Activated CD4-positive, CD25-positive, alpha-beta regulatory T cell treated with anti-CD3 and anti-CD28 coated beads, Interleukin-2, amount 50 U/mL, for 72 hours (primary cell): Measurements from ENCODE around the gene C6orf118.

ENCODE experiments used
- DNase-seq: peaks from one replicate; pipeline ENCODE4 v3.0.0; 2021

Gene C6orf118

DNA sequence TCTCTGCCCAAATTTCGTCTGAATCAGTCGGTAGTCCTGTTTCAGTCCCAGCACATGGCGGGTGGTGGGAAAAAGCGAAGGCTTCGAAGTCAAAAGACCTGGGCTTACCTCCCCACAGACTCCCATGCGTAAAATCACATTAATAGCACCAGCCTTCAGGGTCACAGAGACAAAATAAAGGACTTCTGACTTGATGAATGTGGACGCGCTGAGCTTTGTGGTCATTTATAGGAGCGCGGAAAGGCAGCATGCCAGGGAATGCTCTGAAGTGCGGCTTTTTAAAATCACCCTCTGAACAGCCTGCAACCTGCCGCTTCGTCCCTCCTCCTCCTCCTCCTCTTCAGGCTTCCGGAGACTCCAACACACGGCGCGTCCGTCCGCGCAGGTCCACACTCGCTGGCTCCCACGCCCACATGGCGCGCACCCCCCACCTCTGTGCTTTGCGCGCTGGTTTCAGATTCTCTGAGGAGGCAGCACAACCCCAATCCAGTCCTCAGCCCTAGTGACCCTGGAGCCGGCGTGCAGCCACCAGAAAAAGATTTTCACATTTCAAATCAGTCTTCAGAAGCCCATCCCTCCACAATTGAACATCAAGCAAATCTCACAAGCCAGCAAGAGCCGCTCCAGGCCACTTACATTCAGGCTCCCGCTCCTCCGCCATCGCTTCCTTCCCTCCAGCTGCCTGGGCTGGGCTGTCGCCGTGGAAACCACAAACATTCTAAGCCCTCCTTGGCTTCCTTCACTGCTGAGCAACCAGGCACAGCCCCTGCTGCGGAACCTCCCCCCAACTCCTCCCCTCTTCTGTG is at the start of gene C6orf118:
Gene C6orf118 (minus strand): TSS at position 680 of the 806 bp plus-strand sequence. CDS start 19 bp downstream, at position 661.
- no peak for DNase-seq

DNA sequence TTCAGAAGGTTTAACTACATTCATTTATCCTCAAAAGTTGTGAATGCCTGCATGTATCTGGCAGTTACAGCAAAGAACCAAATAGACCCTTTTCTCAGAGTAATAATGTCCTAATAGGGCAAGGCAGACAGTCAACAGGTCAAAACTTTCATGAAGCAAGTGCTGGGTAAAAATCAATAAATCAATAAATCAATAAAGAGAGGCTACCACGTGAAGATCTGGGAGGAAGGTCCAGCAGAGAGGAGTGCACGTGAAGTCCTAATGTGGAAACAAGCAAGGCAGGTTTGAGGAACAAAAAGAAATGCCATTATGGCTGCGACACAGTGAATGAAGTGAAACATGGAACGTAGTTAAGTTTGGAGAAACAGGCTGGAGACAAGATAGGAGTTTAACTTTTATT is 36.3 kb upstream of the C6orf118 start:
- DNase-seq = no peak

DNA sequence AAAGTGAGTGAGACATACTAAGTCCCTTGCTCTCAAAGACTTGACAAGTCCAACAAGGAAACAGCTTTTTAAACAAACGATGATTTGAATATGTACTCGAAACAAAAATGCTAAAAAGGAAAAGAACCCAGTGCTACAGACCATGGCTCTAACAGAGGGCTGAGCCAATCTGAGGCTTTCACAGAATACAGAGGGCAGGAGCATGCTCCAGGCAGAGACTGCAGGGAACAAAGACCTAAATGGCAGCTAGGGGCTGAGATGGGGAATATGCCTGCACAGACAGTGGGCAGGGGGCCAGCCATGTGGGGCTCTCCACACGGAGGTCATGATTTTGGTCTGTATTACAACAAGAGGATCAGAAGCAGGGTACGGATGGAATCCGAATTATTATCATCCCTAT is 31.1 kb upstream of the C6orf118 start:
- no peak for DNase-seq

DNA sequence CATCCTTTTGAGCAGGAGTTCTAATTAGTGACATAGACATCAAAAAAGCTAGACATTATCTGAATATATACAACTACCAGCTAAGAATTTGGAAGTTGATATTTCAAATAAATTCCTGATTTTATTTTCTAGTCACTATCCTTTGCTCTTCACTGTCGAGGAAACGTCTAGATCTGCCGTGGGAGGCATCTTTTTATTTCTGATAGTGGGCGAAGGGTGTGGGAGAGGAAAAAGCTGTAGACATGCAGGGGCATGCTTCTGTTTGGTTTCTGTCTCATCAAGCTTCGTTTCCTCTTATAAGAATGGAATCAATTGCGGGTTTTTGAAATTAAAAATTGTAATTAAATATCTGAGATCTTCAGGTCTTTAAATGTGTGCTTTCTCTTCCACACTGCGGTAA is 16.2 kb upstream of the C6orf118 start:
- no peak for DNase-seq

DNA sequence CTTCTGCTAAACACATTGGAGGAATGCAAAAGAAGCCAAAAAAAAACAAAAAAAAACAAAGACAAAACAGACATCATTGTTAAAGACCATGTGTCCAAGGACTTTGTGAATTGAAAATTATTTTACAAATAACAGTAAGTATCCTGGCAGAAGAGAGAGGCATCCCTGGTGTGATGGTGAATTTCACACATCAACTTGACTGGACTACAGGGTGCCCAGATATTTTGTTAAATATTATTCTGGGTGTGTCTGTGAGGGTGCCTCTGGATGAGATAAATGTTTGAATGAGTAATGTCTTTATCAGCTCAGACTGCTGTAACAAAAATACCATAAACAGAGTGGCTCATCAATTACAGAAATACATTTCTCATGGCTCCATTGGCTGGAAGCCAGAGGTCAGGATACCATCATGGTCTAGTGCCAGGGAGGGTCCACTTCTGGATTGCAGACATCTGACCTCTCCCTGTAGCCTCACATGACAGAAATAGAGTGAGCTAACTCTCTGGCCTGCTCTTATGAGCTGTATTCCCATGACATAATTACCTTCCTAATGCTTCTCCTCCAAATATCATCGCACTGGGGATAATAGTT is 12.2 kb upstream of the C6orf118 start:
- DNase-seq = no peak

DNA sequence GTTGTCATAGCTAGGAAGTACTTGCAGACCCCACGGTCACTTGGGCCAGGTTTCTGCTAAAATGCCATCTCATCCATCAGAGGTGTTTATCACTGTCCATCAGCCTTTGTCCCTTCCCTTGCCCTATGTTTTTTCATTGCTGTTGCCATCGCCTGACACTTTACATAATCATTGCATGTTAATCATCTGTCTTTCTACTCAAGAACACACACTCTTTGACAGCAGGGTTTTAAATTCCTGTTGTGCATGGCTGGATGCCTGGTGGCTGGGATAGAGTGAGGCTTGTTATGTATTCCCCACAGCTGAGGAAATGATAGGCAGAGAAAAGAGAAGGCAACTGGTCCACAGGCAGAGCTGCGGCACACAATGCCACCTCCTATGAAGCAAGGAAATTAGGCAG is 11.7 kb upstream of the C6orf118 start:
- DNase-seq = no peak

DNA sequence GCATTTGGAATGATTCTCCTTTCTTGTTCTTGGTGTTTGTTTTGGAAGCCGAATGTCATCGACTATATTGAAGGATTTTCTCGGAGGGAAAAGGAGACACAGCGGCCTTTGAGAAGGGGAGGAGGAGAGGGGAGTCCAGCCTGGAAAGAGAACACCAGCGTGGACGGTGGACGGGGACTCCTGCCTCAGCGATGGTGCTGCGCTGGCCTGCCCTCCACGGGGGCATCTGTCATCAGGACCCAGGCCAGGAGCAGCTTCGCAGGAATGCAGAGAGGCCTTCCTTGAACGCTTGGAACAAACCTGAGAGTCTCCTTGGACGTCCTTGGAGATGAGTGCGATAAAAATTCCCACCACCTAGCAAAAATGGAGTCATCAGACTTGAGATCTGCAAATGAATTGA is 8.3 kb upstream of the C6orf118 start:
- no peak for DNase-seq

DNA sequence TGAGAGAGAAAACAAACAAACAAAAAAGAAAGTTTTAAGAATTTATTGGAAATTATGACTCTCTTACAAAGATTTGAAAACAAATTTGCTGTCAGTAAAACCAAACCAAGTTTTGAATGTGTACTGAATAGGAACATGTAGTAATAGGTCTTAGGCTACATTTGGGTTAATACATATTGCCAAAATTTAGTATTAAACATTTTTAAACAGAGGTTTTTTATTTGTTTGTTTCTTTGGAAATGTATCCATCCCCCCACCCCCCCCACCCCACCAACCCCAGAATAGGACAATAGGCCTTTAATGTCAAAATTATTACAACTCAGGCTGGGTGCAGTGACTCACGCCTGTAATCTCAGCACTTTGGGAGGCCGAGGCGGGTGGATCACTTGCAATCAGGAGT is 2.5 kb downstream of the C6orf118 start:
- no peak for DNase-seq

DNA sequence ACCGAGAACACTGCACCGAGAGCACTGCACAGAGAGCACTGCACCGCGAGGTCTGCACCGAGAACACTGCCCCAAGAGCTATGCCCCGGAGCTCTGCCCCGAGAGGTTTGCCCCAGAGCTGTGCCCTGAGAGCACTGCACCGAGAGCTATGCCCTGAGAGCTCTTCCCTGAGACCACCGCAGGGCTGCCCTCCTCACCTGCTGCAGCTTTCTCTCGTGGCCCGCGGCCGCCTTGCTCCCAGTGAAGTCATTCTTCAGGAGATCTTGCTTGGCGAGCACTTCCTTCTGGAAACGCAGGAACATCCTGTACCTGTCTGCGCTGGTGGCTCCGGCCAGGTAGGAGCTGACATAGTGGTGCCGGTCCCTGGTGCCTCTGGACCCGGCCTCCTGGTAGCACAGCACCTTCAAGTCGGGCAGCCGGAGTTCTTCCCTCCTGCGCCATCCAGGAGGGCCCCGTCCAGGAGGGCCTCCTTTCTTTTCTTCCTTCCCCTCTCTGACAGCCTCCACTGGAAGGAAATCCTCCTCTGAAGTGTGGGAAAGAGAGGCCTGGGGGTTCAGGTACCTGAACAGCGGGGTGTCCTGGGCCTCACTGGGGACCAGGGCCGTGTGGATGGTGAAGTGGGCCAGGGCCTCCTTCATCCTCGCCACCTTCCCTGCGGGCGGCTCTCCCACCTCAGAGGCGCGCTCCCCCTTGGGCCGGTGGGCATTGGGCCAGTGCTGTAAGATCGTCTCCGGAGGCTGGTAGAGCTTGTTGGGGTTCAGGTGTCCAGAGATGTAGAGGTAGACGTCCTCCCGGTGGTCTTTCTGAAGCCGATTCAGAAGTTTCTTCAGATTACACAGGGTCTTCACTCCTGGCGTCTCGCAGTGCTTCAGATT is 7.8 kb downstream of the C6orf118 start:
- no peak for DNase-seq

DNA sequence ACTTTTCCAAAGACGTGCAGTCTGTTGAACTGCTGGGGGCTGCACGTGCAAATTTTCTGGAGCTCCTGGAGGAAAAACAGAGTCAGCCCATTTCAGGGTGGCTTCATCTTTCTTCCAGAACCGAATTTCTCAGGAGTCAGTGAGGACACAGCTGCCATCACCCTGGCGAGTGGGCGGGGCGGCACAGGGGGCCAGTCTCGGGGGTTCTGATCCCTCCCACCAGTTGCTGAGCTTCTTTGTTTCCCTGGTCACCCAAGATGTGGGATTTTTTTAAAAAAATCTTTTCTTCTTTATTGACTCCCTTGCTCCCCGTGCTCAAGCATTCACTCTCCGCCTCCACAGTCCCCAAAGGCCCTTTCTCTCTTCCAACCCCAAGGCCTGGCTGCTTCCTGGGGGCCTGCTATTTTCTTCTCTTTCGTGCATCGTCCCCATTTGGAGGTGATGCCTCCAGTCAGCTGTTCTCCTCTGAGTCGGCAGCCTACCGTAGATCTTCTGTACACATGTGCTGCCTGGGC is 8.9 kb downstream of the C6orf118 start:
- DNase-seq = no peak

DNA sequence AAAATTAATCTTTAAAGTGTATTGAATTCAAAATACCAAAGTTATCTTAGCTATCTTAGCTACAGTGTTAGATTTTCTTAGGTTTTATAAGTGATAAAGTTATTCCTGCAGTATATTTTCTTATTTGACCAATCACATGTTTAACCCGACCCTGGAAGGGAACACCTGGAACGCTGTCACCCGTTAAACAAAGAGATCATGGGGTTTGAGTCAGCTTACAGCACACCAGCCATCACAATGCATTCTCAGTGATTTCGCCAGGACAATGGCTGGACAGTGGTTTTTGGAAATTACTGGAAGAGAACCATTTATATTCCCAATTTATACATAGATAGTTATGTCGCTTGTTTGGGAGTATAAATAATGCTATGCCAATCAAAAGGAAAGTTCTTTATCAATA is 10.5 kb downstream of the C6orf118 start:
- no peak for DNase-seq

DNA sequence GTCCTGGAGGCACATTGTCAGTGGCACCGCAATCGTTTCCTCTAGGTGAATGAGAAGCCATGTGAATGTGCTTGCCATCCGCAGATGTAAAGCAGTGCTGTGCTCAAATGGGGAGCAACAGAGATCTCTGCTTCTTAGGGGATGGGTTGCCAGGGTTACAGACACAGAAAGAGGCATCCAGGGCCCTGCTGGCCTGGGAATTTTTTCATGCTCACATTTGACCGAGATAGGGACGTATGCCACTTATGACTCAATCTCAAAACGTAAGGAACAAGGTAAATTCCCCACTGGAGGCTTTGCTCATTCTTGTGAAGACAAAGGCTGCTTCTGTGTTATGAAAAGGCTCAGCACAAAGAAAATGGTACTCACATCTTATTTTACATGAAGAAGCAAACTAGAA is 11.0 kb downstream of the C6orf118 start:
- no peak for DNase-seq

DNA sequence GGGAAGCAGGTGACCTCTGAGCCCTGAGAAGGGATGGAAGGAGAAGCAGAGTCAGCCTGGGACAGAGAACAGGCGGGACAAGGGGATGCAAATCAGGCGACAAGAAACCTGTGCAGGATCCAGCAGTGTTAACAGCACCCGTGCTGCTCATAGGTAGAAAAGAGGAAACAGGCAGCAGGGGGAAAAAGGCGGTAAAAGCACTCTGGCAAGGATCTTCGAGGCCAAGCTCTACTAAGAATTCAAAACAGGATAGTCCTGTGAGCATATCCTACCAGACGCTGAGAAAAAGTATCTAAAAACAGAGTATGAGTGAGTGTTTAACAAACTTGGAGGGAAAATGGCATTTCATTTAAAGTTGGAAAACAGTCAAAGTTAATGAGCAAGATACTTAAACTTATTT is 16.7 kb downstream of the C6orf118 start:
- no peak for DNase-seq

DNA sequence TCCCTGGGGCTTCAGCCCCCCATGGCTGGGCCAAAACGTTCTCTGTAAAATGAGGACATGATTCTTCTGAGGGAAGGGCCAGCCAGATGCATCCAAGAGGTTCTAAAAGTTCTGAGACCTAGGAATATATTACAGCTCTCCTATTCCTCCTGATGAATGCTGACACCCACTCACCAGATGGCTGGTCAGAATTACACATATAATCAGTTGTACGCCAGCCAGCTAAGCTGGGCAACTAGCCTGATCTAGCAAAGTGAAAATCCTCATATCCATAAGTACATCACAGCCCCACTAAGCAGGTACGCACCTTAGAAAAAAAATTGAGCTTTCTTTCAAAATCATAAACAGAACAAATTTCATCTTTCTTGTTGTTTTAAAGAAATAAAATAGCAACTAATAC is 34.8 kb downstream of the C6orf118 start:
- no peak for DNase-seq

DNA sequence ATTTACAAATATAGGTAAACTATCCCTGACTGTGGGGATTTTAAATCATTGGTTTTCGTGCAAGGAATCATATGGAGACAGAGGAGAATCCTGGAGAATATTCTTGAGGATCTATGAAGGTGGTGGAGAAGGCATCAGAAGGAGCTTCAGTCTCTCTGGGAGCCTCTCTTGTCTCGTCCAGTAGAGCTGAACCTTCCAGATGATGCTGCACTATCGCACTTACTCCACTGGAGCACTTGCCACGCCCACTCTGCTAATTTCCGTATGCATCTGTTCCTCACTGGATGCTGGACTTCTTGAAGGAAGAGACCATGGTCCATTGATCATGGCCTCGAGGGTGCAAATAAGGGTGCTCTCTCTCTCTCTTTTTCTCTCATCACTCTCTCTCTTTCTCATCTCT is 36.8 kb downstream of the C6orf118 start:
- DNase-seq = no peak

DNA sequence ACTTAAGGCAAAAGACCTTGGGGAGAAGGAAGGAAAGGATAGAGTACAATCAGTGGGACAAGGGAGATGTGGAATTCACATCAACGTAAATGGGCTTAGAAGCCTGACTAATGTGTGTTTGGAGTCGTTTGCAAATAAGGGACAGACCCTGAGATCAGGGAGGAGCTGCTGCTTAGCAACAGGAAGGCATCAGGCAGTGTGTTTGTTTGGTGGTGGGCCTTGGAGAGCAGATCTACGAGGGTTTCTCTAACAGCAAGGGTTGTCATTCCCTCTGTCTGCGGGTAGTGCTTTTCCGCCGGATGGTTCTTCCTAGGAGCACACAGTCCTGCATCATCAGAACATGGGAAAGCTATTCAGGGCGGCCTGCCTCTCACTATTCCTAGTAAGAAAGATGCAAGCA is 40.4 kb downstream of the C6orf118 start:
- no peak for DNase-seq

DNA sequence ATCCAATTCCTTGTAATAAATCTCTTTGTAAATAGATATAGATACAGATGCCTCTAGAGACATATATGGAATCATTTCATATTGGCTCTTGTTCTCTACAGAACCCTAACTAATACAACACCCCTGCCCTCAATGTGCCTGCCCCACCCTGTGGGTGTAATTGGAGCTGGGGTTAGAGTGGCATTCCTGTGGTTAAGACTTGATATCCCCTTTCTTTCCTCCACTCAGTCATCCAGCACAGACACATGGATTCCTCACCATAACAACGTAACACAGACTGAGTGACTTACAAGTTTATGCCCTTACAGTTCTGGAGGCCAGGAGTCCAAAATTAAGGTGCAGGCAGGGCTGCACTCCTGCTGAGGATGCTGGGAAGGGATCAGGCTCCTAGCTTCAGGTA is 42.8 kb downstream of the C6orf118 start:
- DNase-seq = no peak

DNA sequence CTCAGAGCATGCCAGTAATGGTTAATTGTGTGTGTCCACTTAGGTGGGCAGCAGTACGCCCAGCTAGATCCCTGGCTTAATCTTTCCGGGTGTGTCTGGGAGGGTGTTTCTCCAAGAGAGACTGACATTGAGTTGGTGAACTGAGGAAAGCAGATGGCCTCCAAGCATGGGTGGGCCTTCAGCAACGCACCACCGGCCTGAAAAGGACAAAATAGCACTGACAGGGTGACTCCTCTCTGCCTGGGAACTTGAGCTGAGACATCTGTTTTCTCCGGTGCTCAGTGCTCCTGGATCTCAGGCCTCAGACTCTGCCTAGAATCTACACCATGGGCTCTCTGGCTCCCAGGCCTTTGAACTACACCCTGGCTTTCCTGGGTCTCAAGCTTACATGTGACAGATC is 43.2 kb downstream of the C6orf118 start:
- no peak for DNase-seq

DNA sequence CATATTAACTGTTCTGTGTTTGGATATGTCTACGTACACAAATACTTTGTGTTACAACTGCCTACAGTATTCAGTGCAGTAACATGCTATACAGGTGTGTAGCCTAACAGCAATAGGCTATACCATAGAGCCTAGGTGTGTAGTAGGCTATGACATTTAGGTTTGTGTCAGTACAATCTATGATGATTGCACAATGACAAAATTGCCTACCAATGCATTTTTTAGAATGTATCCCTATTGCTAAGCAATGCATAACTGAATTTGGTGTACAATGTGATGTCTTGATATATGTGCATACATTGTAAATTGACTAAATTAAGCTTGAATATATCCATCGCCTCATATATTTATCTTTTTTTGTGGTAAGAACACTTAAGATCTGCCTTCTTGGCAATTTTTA is 48.9 kb downstream of the C6orf118 start:
- no peak for DNase-seq

DNA sequence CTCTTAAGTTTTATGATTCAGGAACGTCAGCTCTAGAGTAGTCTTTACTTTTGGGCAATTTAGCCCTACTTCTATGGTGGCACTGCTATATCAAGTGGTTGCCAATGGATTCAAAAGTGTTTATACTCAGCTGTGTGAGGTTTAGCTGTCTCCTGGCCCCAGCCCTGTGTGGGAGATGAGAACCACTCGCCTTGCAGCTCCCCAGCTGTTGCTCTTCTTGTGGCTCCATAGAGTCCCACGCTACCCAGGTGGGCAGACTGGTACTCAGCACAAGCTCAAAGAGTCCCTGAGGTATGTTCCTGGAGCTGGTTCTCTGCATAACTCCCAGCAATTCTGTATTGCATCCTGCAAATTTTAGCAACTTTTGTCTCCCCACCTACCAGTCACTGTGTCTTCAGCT is 59.6 kb downstream of the C6orf118 start:
- DNase-seq = no peak

DNA sequence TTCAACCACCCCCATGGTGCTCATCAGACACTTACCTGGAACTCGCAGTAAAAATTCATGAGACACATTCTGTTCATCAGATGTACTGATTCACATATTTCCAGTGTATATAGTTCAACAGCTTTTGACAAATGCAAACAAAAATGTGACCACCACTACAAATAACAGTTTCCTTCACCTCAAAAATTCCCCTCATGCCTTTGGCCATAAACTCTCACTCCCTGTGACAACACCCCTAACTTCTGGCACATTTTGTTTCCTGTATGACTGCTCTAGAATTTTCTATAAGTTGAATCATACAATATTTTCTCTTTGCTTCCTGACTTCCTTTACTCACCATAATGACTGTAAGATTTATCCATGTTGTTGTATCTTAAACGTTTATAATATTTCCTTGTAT is 63.7 kb downstream of the C6orf118 start:
- no peak for DNase-seq

DNA sequence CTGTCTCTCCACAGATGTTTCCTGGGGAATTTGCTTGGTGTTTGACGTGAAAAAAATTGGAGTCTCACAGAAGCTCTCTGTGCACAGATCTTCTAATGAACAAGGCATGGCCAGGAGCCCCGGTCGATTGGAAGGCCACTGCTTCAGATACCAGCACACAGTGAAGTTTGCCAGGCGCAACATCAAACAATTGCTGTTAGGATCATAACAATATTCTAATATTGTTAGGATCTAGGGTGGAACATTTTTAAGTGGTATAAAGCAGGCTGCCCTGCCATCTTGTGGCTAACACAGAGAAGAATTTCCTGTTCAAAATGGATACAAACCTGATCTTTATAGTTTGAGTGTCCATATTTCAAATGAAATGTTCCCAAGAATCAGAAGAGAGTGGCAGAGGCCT is 64.1 kb downstream of the C6orf118 start:
- DNase-seq = no peak

DNA sequence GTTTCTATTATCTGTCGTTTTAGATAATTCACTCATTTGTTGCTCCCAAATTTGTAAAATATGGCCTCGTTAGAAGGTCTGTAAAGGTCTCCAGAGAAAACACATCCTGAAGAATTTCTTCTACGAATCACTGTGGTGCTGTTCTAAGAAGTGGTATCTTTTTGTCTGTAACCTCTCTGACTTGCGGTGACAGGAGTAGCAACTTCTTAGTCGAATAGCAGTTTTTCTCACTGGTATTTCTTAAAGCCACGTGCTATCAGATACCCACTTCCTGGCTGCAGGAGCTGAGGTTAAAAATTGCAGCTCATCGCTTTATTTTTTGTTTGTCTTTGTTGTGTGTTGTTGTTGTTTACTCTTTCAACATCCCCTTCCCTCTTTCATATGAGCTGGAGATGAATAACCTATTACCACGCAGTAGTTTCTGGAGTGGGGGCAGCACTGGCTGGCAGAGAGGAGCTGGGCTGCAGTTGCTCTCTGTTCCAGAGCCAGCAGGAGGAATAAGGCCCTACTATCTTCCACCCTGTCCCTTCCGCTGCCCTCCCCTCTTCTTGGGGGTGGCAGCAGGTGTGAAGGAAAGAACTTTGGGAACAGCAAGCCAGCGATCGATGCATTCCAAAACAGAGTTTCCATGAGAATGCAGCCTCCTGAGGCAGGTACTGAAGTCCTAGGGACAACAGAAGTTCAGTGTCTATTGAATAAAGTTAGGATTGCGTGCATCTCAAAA is 64.7 kb downstream of the C6orf118 start:
- no peak for DNase-seq
